WTC11 (cell line): Measurements from ENCODE around the gene EMC10.

Experiments used
- ATF6 ChIP-seq: sonication (generic); formaldehyde crosslinking; IDR thresholded peaks from 2 replicates; pipeline ENCODE4 v1.8.1; 2023; ENCODE audit warnings: mild to moderate bottlenecking, missing genetic modification reagents
- CTCF ChIP-seq: fragments of 200-600 bp; IDR thresholded peaks from 2 replicates; pipeline ENCODE4 v1.8.0; 2022; ENCODE audit warnings: antibody characterized with exemption
- NR1H2 ChIP-seq: sonication (generic); formaldehyde crosslinking; IDR thresholded peaks from 2 replicates; pipeline ENCODE4 v1.9.0; 2021; ENCODE audit warnings: mild to moderate bottlenecking, moderate library complexity, missing genetic modification reagents
- PRDM15 ChIP-seq: sonication (generic); formaldehyde crosslinking; IDR thresholded peaks from 2 replicates; pipeline ENCODE4 v1.8.0; 2022; ENCODE audit warnings: missing genetic modification reagents
- TCF7 ChIP-seq: sonication (generic); formaldehyde crosslinking; IDR thresholded peaks from 2 replicates; pipeline ENCODE4 v1.8.0; 2022; ENCODE audit warnings: mild to moderate bottlenecking, low read depth, missing genetic modification reagents, moderate library complexity
- ZNF121 ChIP-seq: sonication (generic); formaldehyde crosslinking; IDR thresholded peaks from 2 replicates; pipeline ENCODE4 v1.8.0; 2023; ENCODE audit warnings: missing genetic modification reagents
- TF ChIP-seq, protein P1 (sequence below): sonication (generic); formaldehyde crosslinking; IDR thresholded peaks from 2 replicates; pipeline ENCODE4 v1.8.1; 2023; ENCODE audit warnings: mild to moderate bottlenecking, moderate library complexity, missing genetic modification reagents

GRCh38 chr19:50516964-50517703 lies 40.8 kb downstream of the EMC10 start:
- TF ChIP-seq TCF7, result no peak
- TF ChIP-seq NR1H2 (CRISPR knock-in tag), result no peak
- TF ChIP-seq CTCF, result no peak
- TF ChIP-seq ATF6 (CRISPR knock-in tag), result no peak
- no peak for TF ChIP-seq PRDM15 (CRISPR knock-in tag)
- TF ChIP-seq, protein P1, sequence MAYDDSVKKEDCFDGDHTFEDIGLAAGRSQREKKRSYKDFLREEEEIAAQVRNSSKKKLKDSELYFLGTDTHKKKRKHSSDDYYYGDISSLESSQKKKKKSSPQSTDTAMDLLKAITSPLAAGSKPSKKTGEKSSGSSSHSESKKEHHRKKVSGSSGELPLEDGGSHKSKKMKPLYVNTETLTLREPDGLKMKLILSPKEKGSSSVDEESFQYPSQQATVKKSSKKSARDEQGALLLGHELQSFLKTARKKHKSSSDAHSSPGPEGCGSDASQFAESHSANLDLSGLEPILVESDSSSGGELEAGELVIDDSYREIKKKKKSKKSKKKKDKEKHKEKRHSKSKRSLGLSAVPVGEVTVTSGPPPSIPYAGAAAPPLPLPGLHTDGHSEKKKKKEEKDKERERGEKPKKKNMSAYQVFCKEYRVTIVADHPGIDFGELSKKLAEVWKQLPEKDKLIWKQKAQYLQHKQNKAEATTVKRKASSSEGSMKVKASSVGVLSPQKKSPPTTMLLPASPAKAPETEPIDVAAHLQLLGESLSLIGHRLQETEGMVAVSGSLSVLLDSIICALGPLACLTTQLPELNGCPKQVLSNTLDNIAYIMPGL, result no peak
- no peak for TF ChIP-seq ZNF121 (CRISPR knock-in tag)
